Right lobe of liver (tissue), 4 donors: ENCODE results near the gene C11orf54.

ENCODE experiments used
- POLR2A ChIP-seq: fragments of 450-650 bp; IDR thresholded peaks from one replicate; pipeline ENCODE4 v1.6.1; 2017; ENCODE audit warnings: antibody characterized with exemption, mild to moderate bottlenecking
- TF ChIP-seq, protein P1 (sequence below), 4 donors: fragments of 200-600 bp in 3 of 4; fragments of 450-650 bp in 1 of 4; IDR thresholded peaks; one replicate each; pipeline versions ENCODE4 v1.5.1 to v1.8.0; 2016 to 2022; ENCODE audit warnings: antibody characterized with exemption in 4 of 4, mild to moderate bottlenecking in 2 of 4
- donor health status: DM: no; HTN: no; CAD: no.
- donor health status: DM: no; HTN: no; CAD: no.
- donor health status: DM: no; HTN: yes; CAD: no.

- TF ChIP-seq, protein P1, sequence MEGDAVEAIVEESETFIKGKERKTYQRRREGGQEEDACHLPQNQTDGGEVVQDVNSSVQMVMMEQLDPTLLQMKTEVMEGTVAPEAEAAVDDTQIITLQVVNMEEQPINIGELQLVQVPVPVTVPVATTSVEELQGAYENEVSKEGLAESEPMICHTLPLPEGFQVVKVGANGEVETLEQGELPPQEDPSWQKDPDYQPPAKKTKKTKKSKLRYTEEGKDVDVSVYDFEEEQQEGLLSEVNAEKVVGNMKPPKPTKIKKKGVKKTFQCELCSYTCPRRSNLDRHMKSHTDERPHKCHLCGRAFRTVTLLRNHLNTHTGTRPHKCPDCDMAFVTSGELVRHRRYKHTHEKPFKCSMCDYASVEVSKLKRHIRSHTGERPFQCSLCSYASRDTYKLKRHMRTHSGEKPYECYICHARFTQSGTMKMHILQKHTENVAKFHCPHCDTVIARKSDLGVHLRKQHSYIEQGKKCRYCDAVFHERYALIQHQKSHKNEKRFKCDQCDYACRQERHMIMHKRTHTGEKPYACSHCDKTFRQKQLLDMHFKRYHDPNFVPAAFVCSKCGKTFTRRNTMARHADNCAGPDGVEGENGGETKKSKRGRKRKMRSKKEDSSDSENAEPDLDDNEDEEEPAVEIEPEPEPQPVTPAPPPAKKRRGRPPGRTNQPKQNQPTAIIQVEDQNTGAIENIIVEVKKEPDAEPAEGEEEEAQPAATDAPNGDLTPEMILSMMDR (IDR thresholded peaks at IDR 0.05) = no peak
- no peak for TF ChIP-seq POLR2A
These were observed 43.9 kb upstream of the C11orf54 start for GRCh38 chr11:93697611-93698010.
